ENCODE results near the gene ACOT13.

GRCh38 chr6:24734166-24734565 lies 67.3 kb downstream of the ACOT13 start:
- TF ChIP-seq REST (tag by site-specific recombination; IDR thresholded peaks at IDR 0.05) (no peak), ZNF623 (tag by site-specific recombination; IDR thresholded peaks at IDR 0.05) (no peak), ZNF416 (tag by site-specific recombination; IDR thresholded peaks at IDR 0.05) (no peak), PBX3 (CRISPR knock-in tag; IDR thresholded peaks at IDR 0.05) (no peak), SCRT2 (tag by site-specific recombination; IDR thresholded peaks at IDR 0.05) (no peak), YY1 (tag by site-specific recombination; IDR thresholded peaks at IDR 0.05) (no peak)

Data from HEK293 (cell line).